Activated CD4-positive, alpha-beta T cell treated with anti-CD3 and anti-CD28 coated beads, Interleukin-2, amount 10 ng/mL, durations not matched to agents 24 days and 14 days (primary cell): ENCODE measurements around the gene ARHGAP25. TPM values are rescaled to one million over a fixed set of nuclear protein-coding genes. Genes with fewer than 3 reads are reported as not detected.

Experiments
- DNase-seq: peaks from one replicate; pipeline ENCODE4 v3.0.0; 2022
- H3K27ac Mint-ChIP-seq: one replicate; pipeline ENCODE4 v1.8.0; 2022; ENCODE audit warnings: mild to moderate bottlenecking, mixed read lengths
- H3K27me3 Mint-ChIP-seq: one replicate; pipeline ENCODE4 v1.8.0; 2022; ENCODE audit warnings: mixed read lengths
- H3K36me3 Mint-ChIP-seq: one replicate; pipeline ENCODE4 v1.8.0; 2022; ENCODE audit warnings: low read depth, mild to moderate bottlenecking, mixed read lengths
- H3K4me1 Mint-ChIP-seq: one replicate; pipeline ENCODE4 v1.8.0; 2021; ENCODE audit warnings: mixed read lengths
- H3K4me3 Mint-ChIP-seq: one replicate; pipeline ENCODE4 v1.8.0; 2022; ENCODE audit warnings: mild to moderate bottlenecking, moderate library complexity, mixed read lengths
- H3K9me3 Mint-ChIP-seq: one replicate; pipeline ENCODE4 v1.8.0; 2021; ENCODE audit warnings: mixed read lengths
- intact Hi-C: fragments of 100-400 bp; cut with micrococcal nuclease; formaldehyde crosslinking; loops from one replicate; pipeline ENCODE4 v1.15.1; 2023
- total RNA-seq: library from RNA; stranded (reverse); gene quantifications from 2 replicates; pipeline ENCODE4 v1.2.3, GENCODE V29; 2022

The ARHGAP25 gene
- total RNA-seq, 1 donor from 2014 or later: 37.8 TPM

- no peaks in the 10 kb centered on the region for H3K9me3 Mint-ChIP-seq
- H3K36me3 Mint-ChIP-seq: peaks cover 14% of the 10 kb centered on the region
- H3K4me1 Mint-ChIP-seq: peaks cover 73% of the 10 kb centered on the region
- peak overlapping the region; percentile 57 for H3K4me3 Mint-ChIP-seq
- no peaks in the 10 kb centered on the region for H3K27me3 Mint-ChIP-seq
- peak overlapping the region; percentile 85 for H3K27ac Mint-ChIP-seq
- DNase-seq: peak; percentile 74
- intact Hi-C loops: loop anchor here (2.0 to 5.0 kb wide), 4 partner anchors 36 to 366 kb away; partner anchors contain the start of genes APLF and FBXO48
Observed at GRCh38 chr2:68832233-68832869, 97.7 kb downstream of the ARHGAP25 start.

- intact Hi-C loops: loop anchor here (2.0 to 5.0 kb wide), 4 partner anchors 36 to 366 kb away; partner anchors contain the start of genes APLF and FBXO48
- peaks cover 72% of the 10 kb centered on the region for H3K4me1 Mint-ChIP-seq
- no peak overlapping the region for H3K27ac Mint-ChIP-seq
Observed at GRCh38 chr2:68833162-68833561, 98.6 kb downstream of the ARHGAP25 start.

GRCh38 chr2:68834737-68835376 is 100.2 kb downstream of the ARHGAP25 start:
- Mint-ChIP-seq H3K27me3 (no peaks in the 10 kb centered on the region), H3K36me3 (peaks cover 4% of the 10 kb centered on the region), H3K9me3 (no peaks in the 10 kb centered on the region), H3K4me3 (no peak overlapping the region), H3K4me1 (peaks cover 62% of the 10 kb centered on the region), H3K27ac (no peak overlapping the region)
- DNase-seq: no peak
- intact Hi-C loops: loop anchor here (5.0 kb wide), 1 partner anchor 183 kb away; no protein-coding TSS in a partner anchor

More at GRCh38 chr2:68833162-68833561, 98.6 kb downstream of the ARHGAP25 start:
- Mint-ChIP-seq H3K27me3 (no peaks in the 10 kb centered on the region), H3K9me3 (no peaks in the 10 kb centered on the region), H3K36me3 (peaks cover 7% of the 10 kb centered on the region), H3K4me3 (no peak overlapping the region)
- DNase-seq: no peak

GRCh38 chr2:68835621-68836020 is 101.0 kb downstream of the ARHGAP25 start:
- H3K4me3 Mint-ChIP-seq: no peak overlapping the region
- H3K27me3 Mint-ChIP-seq: no peaks in the 10 kb centered on the region
- peaks cover 4% of the 10 kb centered on the region for H3K36me3 Mint-ChIP-seq
- no peak overlapping the region for H3K27ac Mint-ChIP-seq
- intact Hi-C loops: loop anchor here (2.0 kb wide), 2 partner anchors 73 to 127 kb away; no protein-coding TSS in a partner anchor
- no peaks in the 10 kb centered on the region for H3K9me3 Mint-ChIP-seq
- H3K4me1 Mint-ChIP-seq: peaks cover 56% of the 10 kb centered on the region
- no peak for DNase-seq

- intact Hi-C loops: loop anchor here (1.0 to 2.0 kb wide), 3 partner anchors 71 to 129 kb away; no protein-coding TSS in a partner anchor
- Mint-ChIP-seq H3K9me3 (no peaks in the 10 kb centered on the region), H3K4me1 (peaks cover 40% of the 10 kb centered on the region), H3K36me3 (no peaks in the 10 kb centered on the region), H3K27me3 (peaks cover 3% of the 10 kb centered on the region), H3K4me3 (no peak overlapping the region), H3K27ac (peak overlapping the region; percentile 83)
- DNase-seq: peak; percentile 89
Observed at GRCh38 chr2:68837164-68837860, 102.7 kb downstream of the ARHGAP25 start.

- Mint-ChIP-seq H3K9me3 (no peaks in the 10 kb centered on the region), H3K4me1 (peaks cover 34% of the 10 kb centered on the region), H3K36me3 (no peaks in the 10 kb centered on the region), H3K27me3 (peaks cover 4% of the 10 kb centered on the region), H3K27ac (peak overlapping the region; percentile 83), H3K4me3 (no peak overlapping the region)
- intact Hi-C loops: loop anchor here (1.0 to 2.0 kb wide), 6 partner anchors 68 to 129 kb away; no protein-coding TSS in a partner anchor
- no peak for DNase-seq
Observed at GRCh38 chr2:68837861-68838341, 103.3 kb downstream of the ARHGAP25 start.

- intact Hi-C loops: loop anchor here (1.0 to 2.0 kb wide), 3 partner anchors 68 to 122 kb away; no protein-coding TSS in a partner anchor
- no peak overlapping the region for H3K4me3 Mint-ChIP-seq
- DNase-seq: no peak
- no peaks in the 10 kb centered on the region for H3K36me3 Mint-ChIP-seq
- peaks cover 11% of the 10 kb centered on the region for H3K27me3 Mint-ChIP-seq
- H3K27ac Mint-ChIP-seq: no peak overlapping the region
- H3K9me3 Mint-ChIP-seq: peaks cover 7% of the 10 kb centered on the region
- H3K4me1 Mint-ChIP-seq: peaks cover 30% of the 10 kb centered on the region
Observed at GRCh38 chr2:68838641-68839040, 104.0 kb downstream of the ARHGAP25 start.

GRCh38 chr2:68839260-68839833 is 104.7 kb downstream of the ARHGAP25 start:
- H3K36me3 Mint-ChIP-seq: no peaks in the 10 kb centered on the region
- peak; percentile 71 for DNase-seq

GRCh38 chr2:68845043-68845442 is 110.4 kb downstream of the ARHGAP25 start:
- intact Hi-C loops: no loop called here
- peaks cover 42% of the 10 kb centered on the region for H3K27me3 Mint-ChIP-seq
- peaks cover 7% of the 10 kb centered on the region for H3K9me3 Mint-ChIP-seq

More at GRCh38 chr2:68839260-68839833, 104.7 kb downstream of the ARHGAP25 start:
- intact Hi-C loops: loop anchor here (2.0 kb wide), 2 partner anchors 85 to 123 kb away; no protein-coding TSS in a partner anchor
- H3K4me1 Mint-ChIP-seq: peaks cover 30% of the 10 kb centered on the region
- H3K9me3 Mint-ChIP-seq: peaks cover 7% of the 10 kb centered on the region
- H3K27me3 Mint-ChIP-seq: peaks cover 12% of the 10 kb centered on the region
- H3K4me3 Mint-ChIP-seq: no peak overlapping the region
- no peak overlapping the region for H3K27ac Mint-ChIP-seq

GRCh38 chr2:68846091-68846490 is 111.5 kb downstream of the ARHGAP25 start:
- DNase-seq: no peak
- H3K4me1 Mint-ChIP-seq: no peaks in the 10 kb centered on the region
- H3K9me3 Mint-ChIP-seq: peaks cover 7% of the 10 kb centered on the region
- no peak overlapping the region for H3K27ac Mint-ChIP-seq
- intact Hi-C loops: no loop called here
- no peaks in the 10 kb centered on the region for H3K36me3 Mint-ChIP-seq
- H3K4me3 Mint-ChIP-seq: no peak overlapping the region
- H3K27me3 Mint-ChIP-seq: peaks cover 47% of the 10 kb centered on the region

More at GRCh38 chr2:68845043-68845442, 110.4 kb downstream of the ARHGAP25 start:
- Mint-ChIP-seq H3K36me3 (no peaks in the 10 kb centered on the region), H3K4me1 (no peaks in the 10 kb centered on the region), H3K27ac (no peak overlapping the region), H3K4me3 (no peak overlapping the region)
- DNase-seq: no peak

- no peak overlapping the region for H3K27ac Mint-ChIP-seq
Observed at GRCh38 chr2:68847751-68848150, 113.1 kb downstream of the ARHGAP25 start.

GRCh38 chr2:68849579-68850030 is 115.0 kb downstream of the ARHGAP25 start:
- H3K27ac Mint-ChIP-seq: no peak overlapping the region
- H3K4me3 Mint-ChIP-seq: no peak overlapping the region
- H3K4me1 Mint-ChIP-seq: no peaks in the 10 kb centered on the region
- peaks cover 6% of the 10 kb centered on the region for H3K9me3 Mint-ChIP-seq
- intact Hi-C loops: no loop called here
- no peaks in the 10 kb centered on the region for H3K36me3 Mint-ChIP-seq
- peaks cover 41% of the 10 kb centered on the region for H3K27me3 Mint-ChIP-seq
- DNase-seq: no peak

More at GRCh38 chr2:68847751-68848150, 113.1 kb downstream of the ARHGAP25 start:
- DNase-seq: no peak
- intact Hi-C loops: no loop called here
- Mint-ChIP-seq H3K4me1 (no peaks in the 10 kb centered on the region), H3K4me3 (no peak overlapping the region), H3K9me3 (peaks cover 7% of the 10 kb centered on the region), H3K36me3 (no peaks in the 10 kb centered on the region), H3K27me3 (peaks cover 47% of the 10 kb centered on the region)

- no peak for DNase-seq
- Mint-ChIP-seq H3K4me3 (no peak overlapping the region), H3K4me1 (no peaks in the 10 kb centered on the region), H3K27me3 (peaks cover 38% of the 10 kb centered on the region), H3K27ac (no peak overlapping the region), H3K9me3 (peaks cover 6% of the 10 kb centered on the region), H3K36me3 (no peaks in the 10 kb centered on the region)
- intact Hi-C loops: no loop called here
Observed at GRCh38 chr2:68850524-68850923, 115.9 kb downstream of the ARHGAP25 start.
